Stomach (tissue), 9 donors: ENCODE results near the gene C1orf122. TPM values are rescaled to one million over a fixed set of nuclear protein-coding genes. Genes with fewer than 3 reads are reported as not detected.

Experiments
- DNase-seq, 2 donors: peaks; one replicate each; pipeline versions ENCODE4 v3.0.0 to v3.0.0-alpha.2; 2013 to 2019
- H3K27ac ChIP-seq, 5 donors: fragments of 200-600 bp in 4 of 5; sonication (generic) in 4 of 5; one replicate each; pipeline ENCODE4 v1.5.1; 2013 to 2019; ENCODE audit warnings: mild to moderate bottlenecking in 1 of 5, moderate library complexity in 1 of 5
- H3K27me3 ChIP-seq, 3 donors: fragments of 200-600 bp; sonication (generic); one replicate each; pipeline ENCODE4 v1.5.1; 2017 to 2019; ENCODE audit warnings: mixed run types in 1 of 3
- H3K36me3 ChIP-seq, 4 donors: fragments of 200-600 bp; sonication (generic); 1 replicate in 3 of 4; 2 replicates in 1 of 4; pipeline ENCODE4 v1.5.1; 2016 to 2019
- H3K4me1 ChIP-seq, 4 donors: fragments of 200-600 bp; sonication (generic); one replicate each; pipeline ENCODE4 v1.5.1; 2016 to 2019
- H3K4me3 ChIP-seq, 4 donors: fragments of 200-600 bp; sonication (generic) in 3 of 4; one replicate each; pipeline ENCODE4 v1.5.1; 2016 to 2019; ENCODE audit warnings: mild to moderate bottlenecking in 1 of 4
- H3K9me3 ChIP-seq, 4 donors: fragments of 200-600 bp; sonication (generic); one replicate each; pipeline ENCODE4 v1.5.1; 2016 to 2019
- CTCF ChIP-seq, 7 experiments: fragments of 450-650 bp in 4 of 7; fragments of 200-600 bp in 3 of 7; sonication (generic) in 3 of 7; IDR thresholded peaks; one replicate each; pipeline ENCODE4 v1.5.1; 2016 to 2019; ENCODE audit warnings: antibody characterized with exemption in 7 of 7, control low read depth in 2 of 7, mild to moderate bottlenecking in 1 of 7
- EP300 ChIP-seq: sonication (generic); formaldehyde crosslinking; IDR thresholded peaks from one replicate; pipeline ENCODE4 v1.6.1; 2017; ENCODE audit warnings: antibody characterized with exemption
- POLR2A ChIP-seq, 4 donors: fragments of 450-650 bp; IDR thresholded peaks; one replicate each; pipeline ENCODE4 v1.6.1; 2016; ENCODE audit warnings: antibody characterized with exemption in 4 of 4, control low read depth in 2 of 4, mild to moderate bottlenecking in 1 of 4, moderate library complexity in 1 of 4
- POLR2AphosphoS5 ChIP-seq, 3 donors: sonication (generic); formaldehyde crosslinking; IDR thresholded peaks; one replicate each; pipeline ENCODE4 v1.6.1; 2016; ENCODE audit warnings: antibody characterized with exemption in 3 of 3
- WGBS, 5 donors: extraction: QIAGEN DNeasy Blood & Tissue Kit in 3 of 5; methylation state at CpG; one replicate each; pipeline versions ENCODE4 v1.1.5 to v1.1.7; 2013 to 2018; 5-methylcytosine and 5-hydroxymethylcytosine counted together
- intact Hi-C: fragments of 100-400 bp; cut with DNase I; formaldehyde crosslinking; loops from one replicate; pipeline ENCODE4 v1.15.1; 2023; ENCODE audit warnings: low total_unique reads
- polyA plus RNA-seq, 3 donors: library from polyadenylated mRNA; stranded (reverse); fragments of 200-250 nt; gene quantifications; one replicate each; pipeline ENCODE4 v1.2.3, GENCODE V29; 2013
- total RNA-seq, 5 donors: library from RNA; depleted of rRNA; stranded (reverse); fragments of >200 nt; gene quantifications; one replicate each; pipeline versions ENCODE4 v1.1.0 to v1.2.3, GENCODE V29; 2014 to 2016
- donor health status: healthy with polysubstance abuse.
- donor health status: Bipolar disorder and iron deficiency.
- donor health status: healthy.

C1orf122 gene
- total and polyA plus RNA-seq, 8 donors, result 7.9 to 193 (median 52.8) TPM

DNA sequence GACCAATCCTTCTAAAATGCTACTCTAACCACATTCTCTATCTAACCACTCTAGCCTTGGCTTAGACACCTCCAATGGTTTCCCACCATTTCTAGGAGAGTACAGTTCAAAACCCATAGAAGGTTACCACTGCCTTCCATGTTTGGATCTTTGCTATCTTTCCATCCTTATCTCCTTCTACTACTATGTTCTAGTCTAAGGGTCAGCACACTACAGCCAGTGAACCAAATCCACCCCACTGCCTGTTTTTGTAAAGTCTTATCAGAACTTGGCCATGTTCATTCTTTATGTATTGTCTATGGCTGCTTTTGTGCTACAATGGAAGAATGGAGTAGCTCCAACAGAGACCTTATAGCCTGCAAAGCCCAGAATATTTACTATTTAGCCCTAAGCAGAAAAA is 45.6 kb downstream of the C1orf122 start:
- no peak overlapping the region for H3K4me3 ChIP-seq
- DNase-seq, result no peak
- H3K27me3 ChIP-seq, result no peaks in the 10 kb centered on the region
- no peak for TF ChIP-seq POLR2A (IDR thresholded peaks at IDR 0.05)
- no peak for TF ChIP-seq POLR2AphosphoS5 (IDR thresholded peaks at IDR 0.05)
- no peak for TF ChIP-seq EP300
- no peak for TF ChIP-seq CTCF (IDR thresholded peaks at IDR 0.05)
- intact Hi-C loops, result no loop called here
- peaks cover 13 to 91% (median 78%) of the 10 kb centered on the region in 4 donors for H3K4me1 ChIP-seq
- H3K36me3 ChIP-seq, result peaks cover 5 to 58% (median 41%) of the 10 kb centered on the region in 4 donors
- no peak overlapping the region for H3K27ac ChIP-seq
- H3K9me3 ChIP-seq, result no peaks in the 10 kb centered on the region

GRCh38 chr1:37854406-37854805 is 46.8 kb downstream of the C1orf122 start:
- DNase-seq, result no peak
- WGBS, 5 donors, result 94 to 96% (median 95%) methylated on average over 6 of the region's 6 CpGs
- H3K9me3 ChIP-seq, result no peaks in the 10 kb centered on the region
- TF ChIP-seq CTCF (IDR thresholded peaks at IDR 0.05) (no peak), POLR2A (IDR thresholded peaks at IDR 0.05) (no peak), POLR2AphosphoS5 (IDR thresholded peaks at IDR 0.05) (no peak)
- H3K27ac ChIP-seq, result no peak overlapping the region
- peaks cover 5 to 51% (median 41%) of the 10 kb centered on the region in 4 donors for H3K36me3 ChIP-seq
- intact Hi-C loops, result no loop called here
- H3K4me3 ChIP-seq, result peak overlapping the region in 1 of 4 donors; percentile 2
- no peaks in the 10 kb centered on the region for H3K27me3 ChIP-seq
- peaks cover 21 to 97% (median 85%) of the 10 kb centered on the region in 4 donors for H3K4me1 ChIP-seq

Other genes with a start within 250 kb of the C1orf122 start
- 100 to 1,000 TPM in 2 of 5 donors, 10 to 100 TPM in 2, not detected in 1; 70.7 to 152 (median 99.1) TPM for gene GNL2, start 211.9 kb upstream of the C1orf122 start, total RNA-seq
- 10 to 100 TPM; 42.6 to 82.7 (median 68.3) TPM for gene GNL2, start 211.9 kb upstream of the C1orf122 start, polyA plus RNA-seq
- 1 to 10 TPM in 3 of 5 donors, under 1 TPM in 2; 0.87 to 5.8 (median 1.8) TPM for gene RSPO1, start 172.9 kb upstream of the C1orf122 start, total RNA-seq
- gene RSPO1, start 172.9 kb upstream of the C1orf122 start, polyA plus RNA-seq, result 1 to 10 TPM in 2 of 3 donors, under 1 TPM in 1; 0.50 to 1.7 (median 1.2) TPM
- gene CDCA8, start 115.3 kb upstream of the C1orf122 start, total RNA-seq, result 1 to 10 TPM in 2 of 5 donors, under 1 TPM in 1, not detected in 2; 0.89 to 3.6 (median 2.4) TPM
- 1 to 10 TPM; 2.9 to 5.5 (median 3.1) TPM for gene CDCA8, start 115.3 kb upstream of the C1orf122 start, polyA plus RNA-seq
- 100 to 1,000 TPM in 1 of 5 donors, 1 to 10 TPM in 3, not detected in 1; 1.2 to 212 (median 2.3) TPM for gene EPHA10, start 42.7 kb upstream of the C1orf122 start, total RNA-seq
- 1 to 10 TPM in 1 of 3 donors, under 1 TPM in 2; 0.18 to 2.1 (median 0.31) TPM for gene EPHA10, start 42.7 kb upstream of the C1orf122 start, polyA plus RNA-seq
- gene MANEAL, start 13.9 kb upstream of the C1orf122 start, total RNA-seq, result 1 to 10 TPM in 4 of 5 donors, not detected in 1; 1.8 to 5.8 (median 3.8) TPM
- 1 to 10 TPM; 1.4 to 3.6 (median 2.2) TPM for gene MANEAL, start 13.9 kb upstream of the C1orf122 start, polyA plus RNA-seq
- gene YRDC, start 418 bp downstream of the C1orf122 start, total RNA-seq, result 10 to 100 TPM in 3 of 5 donors, 1 to 10 TPM in 1, not detected in 1; 1.3 to 30.3 (median 15.5) TPM
- 10 to 100 TPM in 2 of 3 donors, 1 to 10 TPM in 1; 9.9 to 13.1 (median 10.4) TPM for gene YRDC, start 418 bp downstream of the C1orf122 start, polyA plus RNA-seq
- gene MTF1, start 51.8 kb downstream of the C1orf122 start, total RNA-seq, result 1 to 10 TPM; 1.2 to 5.4 (median 4.5) TPM
- 1 to 10 TPM; 1.5 to 3.1 (median 2.4) TPM for gene MTF1, start 51.8 kb downstream of the C1orf122 start, polyA plus RNA-seq
- 10 to 100 TPM in 3 of 5 donors, 1 to 10 TPM in 2; 8.4 to 56.7 (median 12.2) TPM for gene INPP5B, start 139.3 kb downstream of the C1orf122 start, total RNA-seq
- gene INPP5B, start 139.3 kb downstream of the C1orf122 start, polyA plus RNA-seq, result 10 to 100 TPM in 1 of 3 donors, 1 to 10 TPM in 2; 7.2 to 10.1 (median 7.3) TPM
- gene SF3A3, start 182.2 kb downstream of the C1orf122 start, total RNA-seq, result 100 to 1,000 TPM in 1 of 5 donors, 10 to 100 TPM in 3, 1 to 10 TPM in 1; 8.2 to 102 (median 72.3) TPM
- 10 to 100 TPM; 17.1 to 19.9 (median 18.6) TPM for gene SF3A3, start 182.2 kb downstream of the C1orf122 start, polyA plus RNA-seq
- gene FHL3, start 197.7 kb downstream of the C1orf122 start, total RNA-seq, result 10 to 100 TPM in 2 of 5 donors, 1 to 10 TPM in 2, under 1 TPM in 1; 0.58 to 30.4 (median 9.5) TPM
- 10 to 100 TPM; 18.1 to 28.2 (median 21.7) TPM for gene FHL3, start 197.7 kb downstream of the C1orf122 start, polyA plus RNA-seq
- gene UTP11, start 204.9 kb downstream of the C1orf122 start, total RNA-seq, result 10 to 100 TPM in 3 of 5 donors, 1 to 10 TPM in 2; 1.4 to 43.7 (median 10.3) TPM
- gene UTP11, start 204.9 kb downstream of the C1orf122 start, polyA plus RNA-seq, result 10 to 100 TPM; 22.1 to 24.5 (median 23.1) TPM
- not detected for gene POU3F1, start 239.0 kb downstream of the C1orf122 start, total RNA-seq
- under 1 TPM in 1 of 3 donors, not detected in 2; 0.20 TPM for gene POU3F1, start 239.0 kb downstream of the C1orf122 start, polyA plus RNA-seq